Sigmoid colon (tissue), 7 donors: ENCODE results near the gene SF3B6. TPM values are rescaled to one million over a fixed set of nuclear protein-coding genes. Genes with fewer than 3 reads are reported as not detected.

Source experiments
- DNase-seq: peaks from one replicate; pipeline ENCODE4 v3.0.0-alpha.2; 2019
- H3K27ac ChIP-seq, 4 donors: fragments of 200-600 bp; sonication (generic); one replicate each; pipeline ENCODE4 v1.5.1; 2016 to 2019; ENCODE audit warnings: mild to moderate bottlenecking in 1 of 4
- H3K27me3 ChIP-seq, 3 donors: fragments of 200-600 bp; sonication (generic); one replicate each; pipeline ENCODE4 v1.5.1; 2019; ENCODE audit warnings: mild to moderate bottlenecking in 1 of 3
- H3K36me3 ChIP-seq, 4 donors: fragments of 200-600 bp; sonication (generic); one replicate each; pipeline ENCODE4 v1.5.1; 2016 to 2019
- H3K4me1 ChIP-seq, 4 donors: fragments of 200-600 bp; sonication (generic); one replicate each; pipeline ENCODE4 v1.5.1; 2017 to 2019
- H3K4me3 ChIP-seq, 4 donors: fragments of 200-600 bp; sonication (generic); one replicate each; pipeline ENCODE4 v1.5.1; 2017 to 2019; ENCODE audit warnings: mild to moderate bottlenecking in 2 of 4, moderate library complexity in 1 of 4
- H3K9me3 ChIP-seq, 4 donors: fragments of 200-600 bp in 3 of 4; sonication (generic) in 3 of 4; one replicate each; pipeline versions ENCODE4 v1.5.1 to v1.6.1; 2013 to 2019
- EP300 ChIP-seq, 4 donors: sonication (generic); formaldehyde crosslinking; IDR thresholded peaks; one replicate each; pipeline ENCODE4 v1.6.1; 2017; ENCODE audit warnings: antibody characterized with exemption in 4 of 4
- POLR2A ChIP-seq, 2 donors: fragments of 450-650 bp; IDR thresholded peaks; one replicate each; pipeline ENCODE4 v1.6.1; 2016; ENCODE audit warnings: antibody characterized with exemption in 2 of 2, mild to moderate bottlenecking in 2 of 2, moderate library complexity in 2 of 2
- POLR2AphosphoS5 ChIP-seq, 4 donors: sonication (generic); formaldehyde crosslinking; IDR thresholded peaks; one replicate each; pipeline ENCODE4 v1.6.1; 2017; ENCODE audit warnings: antibody characterized with exemption in 4 of 4
- WGBS, 2 donors: extraction: QIAGEN DNeasy Blood & Tissue Kit; methylation state at CpG; one replicate each; pipeline ENCODE4 v1.1.7; 2013; 5-methylcytosine and 5-hydroxymethylcytosine counted together
- intact Hi-C: fragments of 100-400 bp; cut with DNase I; formaldehyde crosslinking; loops from one replicate; pipeline ENCODE4 v1.15.1; 2023
- polyA plus RNA-seq, 3 donors: library from polyadenylated mRNA; stranded (reverse); fragments of 200-250 nt; gene quantifications; one replicate each; pipeline ENCODE4 v1.2.3, GENCODE V29; 2013
- total RNA-seq, 4 donors: library from RNA; depleted of rRNA; stranded (reverse); fragments of >200 nt; gene quantifications; one replicate each; pipeline ENCODE4 v1.1.0, GENCODE V29; 2016
- TF ChIP-seq, protein P1 (sequence below), 4 experiments: fragments of 450-650 bp in 3 of 4; fragments of 200-600 bp in 1 of 4; IDR thresholded peaks; one replicate each; pipeline ENCODE4 v1.5.1; 2016 to 2019; ENCODE audit warnings: antibody characterized with exemption in 4 of 4, mild to moderate bottlenecking in 3 of 4, moderate library complexity in 2 of 4
- donor health status: healthy with polysubstance abuse.
- donor health status: Bipolar disorder and iron deficiency.
- donor health status: healthy.

Gene SF3B6
- total and polyA plus RNA-seq, 7 donors, result 95.6 to 255 (median 140) TPM

GRCh38 chr2:24084386-24085199 lies 8.5 kb upstream of the SF3B6 start, which contains the start of gene TP53I3:
Gene TP53I3 (minus strand): TSS chr2:24084834. CDS start chr2:24084326, 508 bp downstream.
- no peaks in the 10 kb centered on the region for H3K27me3 ChIP-seq
- H3K9me3 ChIP-seq, result no peaks in the 10 kb centered on the region
- H3K27ac ChIP-seq, result peak within 1 kb of the TSS; percentile 82 to 95 (median 92)
- TF ChIP-seq POLR2A (IDR thresholded peaks at IDR 0.05), result peak; percentile 62 to 73
- peak; percentile 61 to 84 (median 76) for TF ChIP-seq POLR2AphosphoS5 (IDR thresholded peaks at IDR 0.05)
- TF ChIP-seq EP300 (IDR thresholded peaks at IDR 0.05), result no peak
- TF ChIP-seq, protein P1, sequence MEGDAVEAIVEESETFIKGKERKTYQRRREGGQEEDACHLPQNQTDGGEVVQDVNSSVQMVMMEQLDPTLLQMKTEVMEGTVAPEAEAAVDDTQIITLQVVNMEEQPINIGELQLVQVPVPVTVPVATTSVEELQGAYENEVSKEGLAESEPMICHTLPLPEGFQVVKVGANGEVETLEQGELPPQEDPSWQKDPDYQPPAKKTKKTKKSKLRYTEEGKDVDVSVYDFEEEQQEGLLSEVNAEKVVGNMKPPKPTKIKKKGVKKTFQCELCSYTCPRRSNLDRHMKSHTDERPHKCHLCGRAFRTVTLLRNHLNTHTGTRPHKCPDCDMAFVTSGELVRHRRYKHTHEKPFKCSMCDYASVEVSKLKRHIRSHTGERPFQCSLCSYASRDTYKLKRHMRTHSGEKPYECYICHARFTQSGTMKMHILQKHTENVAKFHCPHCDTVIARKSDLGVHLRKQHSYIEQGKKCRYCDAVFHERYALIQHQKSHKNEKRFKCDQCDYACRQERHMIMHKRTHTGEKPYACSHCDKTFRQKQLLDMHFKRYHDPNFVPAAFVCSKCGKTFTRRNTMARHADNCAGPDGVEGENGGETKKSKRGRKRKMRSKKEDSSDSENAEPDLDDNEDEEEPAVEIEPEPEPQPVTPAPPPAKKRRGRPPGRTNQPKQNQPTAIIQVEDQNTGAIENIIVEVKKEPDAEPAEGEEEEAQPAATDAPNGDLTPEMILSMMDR (IDR thresholded peaks at IDR 0.05), result peak; percentile 96 to 98 (median 98)
- 0 to 1% methylated on average over 44 of the region's 44 CpGs for WGBS, 2 donors
- intact Hi-C loops, result loop anchor here (1.0 to 5.0 kb wide), 4 partner anchors 38 to 298 kb away; partner anchors contain the start of genes ATAD2B, FAM228B and PFN4
- peak within 1 kb of the TSS; percentile 46 to 64 (median 55) for H3K4me3 ChIP-seq
- H3K36me3 ChIP-seq, result peaks cover 0 to 45% (median 4%) of the 10 kb centered on the region in 4 donors
- H3K4me1 ChIP-seq, result peaks cover 0 to 18% (median 13%) of the 10 kb centered on the region in 4 donors
- DNase-seq, result peak; percentile 94

- Histone ChIP-seq H3K27me3 (no peaks in the 10 kb centered on the region), H3K36me3 (peaks cover 0 to 48% (median 4%) of the 10 kb centered on the region in 4 donors), H3K9me3 (no peaks in the 10 kb centered on the region), H3K4me3 (peak overlapping the region; percentile 46 to 64 (median 55)), H3K27ac (peak overlapping the region; percentile 82 to 95 (median 92)), H3K4me1 (peaks cover 0 to 18% (median 13%) of the 10 kb centered on the region in 4 donors)
- TF ChIP-seq POLR2A (IDR thresholded peaks at IDR 0.05) (no peak), EP300 (IDR thresholded peaks at IDR 0.05) (no peak), POLR2AphosphoS5 (IDR thresholded peaks at IDR 0.05) (peak in 1 of 4 donors; percentile 23)
- TF ChIP-seq, protein P1 (IDR thresholded peaks at IDR 0.05), result no peak
- 3 to 9% methylated on average over 30 of the region's 30 CpGs for WGBS, 2 donors
- DNase-seq, result no peak
- intact Hi-C loops, result loop anchor here (1.0 to 5.0 kb wide), 4 partner anchors 39 to 299 kb away; partner anchors contain the start of genes ATAD2B, FAM228B and PFN4
These were observed 7.7 kb upstream of the SF3B6 start for GRCh38 chr2:24083567-24084385.

DNA sequence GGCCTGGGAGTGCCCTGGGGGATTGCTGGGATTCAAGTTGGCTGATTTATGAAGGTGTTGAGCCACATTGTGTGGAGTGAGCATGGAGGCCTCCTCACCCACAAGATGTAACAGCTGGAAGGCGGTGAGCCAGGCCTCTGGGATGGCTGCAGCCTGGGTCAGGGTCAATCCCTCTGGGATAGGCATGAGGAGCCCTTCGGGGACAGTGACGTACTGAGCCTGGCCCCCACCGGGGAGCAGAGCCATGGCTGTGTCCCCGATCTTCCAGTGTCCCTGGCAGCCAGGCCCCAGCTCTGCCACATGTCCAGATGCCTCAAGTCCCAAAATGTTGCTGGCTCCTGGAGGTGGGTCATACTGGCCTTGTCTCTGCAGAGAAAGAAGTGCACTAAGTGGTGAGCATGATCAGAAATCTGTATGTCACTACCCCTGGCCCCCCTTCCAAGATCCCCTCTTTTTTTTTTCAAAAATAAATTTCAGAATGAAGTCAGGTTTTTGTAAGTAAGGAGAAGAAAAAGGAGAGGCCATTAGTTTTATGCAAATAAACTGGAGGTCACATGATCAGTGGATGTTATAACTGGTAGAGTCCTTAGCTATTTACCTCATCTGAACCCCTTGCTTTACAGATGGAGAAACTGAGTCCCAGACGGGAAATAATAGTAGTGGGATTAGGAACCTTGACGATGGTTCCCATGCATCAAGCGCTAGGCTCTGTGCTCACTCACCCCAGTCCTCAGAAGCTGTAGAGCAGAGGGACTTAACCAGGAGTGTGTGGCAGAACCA lies 6.9 kb upstream of the SF3B6 start:
- peaks cover 0 to 19% (median 13%) of the 10 kb centered on the region in 4 donors for H3K4me1 ChIP-seq
- no peaks in the 10 kb centered on the region for H3K27me3 ChIP-seq
- peak overlapping the region in 2 of 4 donors; percentile 63 to 64 for H3K4me3 ChIP-seq
- TF ChIP-seq POLR2A (IDR thresholded peaks at IDR 0.05) (no peak), EP300 (IDR thresholded peaks at IDR 0.05) (no peak), POLR2AphosphoS5 (IDR thresholded peaks at IDR 0.05) (no peak)
- TF ChIP-seq, protein P1 (IDR thresholded peaks at IDR 0.05), result no peak
- intact Hi-C loops, result loop anchor here (5.0 kb wide), 2 partner anchors 261 to 299 kb away; no protein-coding TSS in a partner anchor
- H3K36me3 ChIP-seq, result peaks cover 0 to 43% (median 4%) of the 10 kb centered on the region in 4 donors
- H3K27ac ChIP-seq, result peak overlapping the region; percentile 82 to 95 (median 92)
- no peaks in the 10 kb centered on the region for H3K9me3 ChIP-seq
- 78 to 86% methylated on average over 8 of the region's 8 CpGs for WGBS, 2 donors
- no peak for DNase-seq

- no peak for DNase-seq
- 79 to 88% methylated on average over 2 of the region's 2 CpGs for WGBS, 2 donors
- H3K4me3 ChIP-seq, result no peak overlapping the region
- intact Hi-C loops, result loop anchor here (5.0 kb wide), 2 partner anchors 258 to 302 kb away; no protein-coding TSS in a partner anchor
- H3K27ac ChIP-seq, result no peak overlapping the region
- H3K36me3 ChIP-seq, result peaks cover 0 to 34% (median 4%) of the 10 kb centered on the region in 4 donors
- no peaks in the 10 kb centered on the region for H3K9me3 ChIP-seq
- peaks cover 0 to 31% (median 22%) of the 10 kb centered on the region in 4 donors for H3K4me1 ChIP-seq
- H3K27me3 ChIP-seq, result no peaks in the 10 kb centered on the region
- TF ChIP-seq, protein P1 (IDR thresholded peaks at IDR 0.05), result no peak
- TF ChIP-seq EP300 (IDR thresholded peaks at IDR 0.05) (no peak), POLR2A (IDR thresholded peaks at IDR 0.05) (no peak), POLR2AphosphoS5 (IDR thresholded peaks at IDR 0.05) (no peak)
These were observed 4.6 kb upstream of the SF3B6 start for GRCh38 chr2:24080701-24081100.
